ENCODE results near the gene RASA3.

DNA sequence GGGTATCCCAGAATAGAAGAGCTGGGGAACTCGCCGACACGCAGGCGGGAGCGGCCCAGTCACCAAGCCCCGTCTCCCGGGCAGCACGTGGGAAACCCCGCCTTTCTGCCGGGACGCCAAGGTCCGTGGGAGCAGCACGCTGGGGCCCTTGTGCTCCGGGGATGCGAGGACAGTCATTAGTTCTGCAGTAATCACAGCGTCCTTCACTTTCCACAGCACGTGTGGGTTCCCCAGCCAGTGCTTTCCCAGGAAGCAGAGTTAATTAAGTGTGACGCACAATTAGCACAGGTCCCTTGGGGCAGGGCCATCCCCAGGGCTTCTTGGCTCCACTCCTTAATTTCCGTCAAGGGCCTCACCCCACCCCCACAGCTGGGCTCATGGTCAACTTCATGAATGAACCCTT lies 94.2 kb downstream of the RASA3 start:
- TF ChIP-seq CTCF (IDR thresholded peaks at IDR 0.05), result no peak
- TF ChIP-seq ATF3 (CRISPR knock-in tag; conservative IDR thresholded peaks at IDR 0.05), result no peak
- TF ChIP-seq USF2 (CRISPR knock-in tag; IDR thresholded peaks at IDR 0.05), result no peak
- no peak for TF ChIP-seq FOXP4 (CRISPR knock-in tag; IDR thresholded peaks at IDR 0.05)
- no peak for TF ChIP-seq ETV6 (CRISPR knock-in tag; IDR thresholded peaks at IDR 0.05)
- no peak for TF ChIP-seq GABPB1 (CRISPR knock-in tag; IDR thresholded peaks at IDR 0.05)
- TF ChIP-seq, protein P1, sequence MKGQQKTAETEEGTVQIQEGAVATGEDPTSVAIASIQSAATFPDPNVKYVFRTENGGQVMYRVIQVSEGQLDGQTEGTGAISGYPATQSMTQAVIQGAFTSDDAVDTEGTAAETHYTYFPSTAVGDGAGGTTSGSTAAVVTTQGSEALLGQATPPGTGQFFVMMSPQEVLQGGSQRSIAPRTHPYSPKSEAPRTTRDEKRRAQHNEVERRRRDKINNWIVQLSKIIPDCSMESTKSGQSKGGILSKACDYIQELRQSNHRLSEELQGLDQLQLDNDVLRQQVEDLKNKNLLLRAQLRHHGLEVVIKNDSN (CRISPR knock-in tag; IDR thresholded peaks at IDR 0.05), result no peak
- TF ChIP-seq, protein P2, sequence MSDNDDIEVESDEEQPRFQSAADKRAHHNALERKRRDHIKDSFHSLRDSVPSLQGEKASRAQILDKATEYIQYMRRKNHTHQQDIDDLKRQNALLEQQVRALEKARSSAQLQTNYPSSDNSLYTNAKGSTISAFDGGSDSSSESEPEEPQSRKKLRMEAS (CRISPR knock-in tag; IDR thresholded peaks at IDR 0.05), result no peak
- no peak for TF ChIP-seq AFF4 (CRISPR knock-in tag; IDR thresholded peaks at IDR 0.05; ENCODE audit: borderline replicate concordance)
- TF ChIP-seq, protein P3, sequence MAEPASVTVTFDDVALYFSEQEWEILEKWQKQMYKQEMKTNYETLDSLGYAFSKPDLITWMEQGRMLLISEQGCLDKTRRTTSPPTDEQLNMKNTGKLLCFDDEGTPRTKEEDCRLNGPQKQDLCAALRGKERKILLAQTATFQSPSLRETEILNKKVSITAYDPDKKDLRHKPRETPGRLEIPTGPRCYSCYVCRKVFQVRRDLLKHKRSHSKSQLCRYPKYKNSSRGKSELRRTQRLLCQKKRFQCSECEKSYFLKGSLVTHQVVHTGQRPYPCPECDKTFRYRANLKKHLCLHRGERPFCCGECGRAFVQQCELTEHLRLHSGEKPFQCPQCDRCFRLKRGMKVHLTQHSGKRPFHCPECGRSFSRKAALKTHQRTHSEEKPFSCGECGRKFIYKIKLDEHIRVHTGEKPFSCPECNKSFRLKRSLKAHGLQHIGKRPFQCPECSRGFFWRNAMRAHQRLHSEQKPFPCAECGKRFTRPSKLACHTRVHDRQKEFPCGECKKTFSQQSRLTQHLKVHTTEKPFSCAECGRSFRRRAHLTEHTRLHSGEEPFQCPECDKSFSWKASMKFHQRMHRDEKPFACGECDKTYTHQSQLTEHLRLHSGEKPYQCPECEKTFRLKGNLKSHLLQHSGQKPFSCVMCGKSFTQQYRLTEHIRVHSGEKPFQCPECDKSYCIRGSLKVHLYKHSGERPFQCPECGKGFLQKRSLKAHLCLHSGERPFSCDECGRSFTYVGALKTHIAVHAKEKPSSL (CRISPR knock-in tag; conservative IDR thresholded peaks at IDR 0.05), result no peak
- TF ChIP-seq IRF2 (CRISPR knock-in tag; IDR thresholded peaks at IDR 0.05; ENCODE audit: borderline replicate concordance, low read depth), result no peak
